ENCODE results near the gene RAB17.

Gene RAB17

GRCh38 chr2:237567276-237568029 lies 23.1 kb downstream of the RAB17 start:
- Histone ChIP-seq H3K4me3 (ENCODE audit: low read depth, low read length) (no peak overlapping the region), H3K9me3 (ENCODE audit: control insufficient read depth, insufficient read depth, low read depth, low read length) (no peaks in the 10 kb centered on the region), H3K27me3 (ENCODE audit: control insufficient read depth, insufficient read depth, low read length) (peaks cover 6% of the 10 kb centered on the region; the same call in 1 of the 2 replicates), H3K27ac (ENCODE audit: low read depth, low read length) (no peak overlapping the region), H3K4me1 (ENCODE audit: control insufficient read depth, insufficient read depth, low read length) (peaks cover 7% of the 10 kb centered on the region), H3K9ac (ENCODE audit: low read length) (no peak overlapping the region), H3K36me3 (ENCODE audit: control insufficient read depth, insufficient read depth, low read length) (no peaks in the 10 kb centered on the region)

- Histone ChIP-seq H3K4me1 (ENCODE audit: control insufficient read depth, insufficient read depth, low read length) (peaks cover under 1% of the 10 kb centered on the region; the same call in 1 of the 2 replicates), H3K27ac (ENCODE audit: low read depth, low read length) (no peak within 1 kb of the TSS), H3K27me3 (ENCODE audit: control insufficient read depth, insufficient read depth, low read length) (peaks cover 6% of the 10 kb centered on the region; the same call in 1 of the 2 replicates), H3K4me3 (ENCODE audit: low read depth, low read length) (no peak within 1 kb of the TSS), H3K9me3 (ENCODE audit: control insufficient read depth, insufficient read depth, low read depth, low read length) (no peaks in the 10 kb centered on the region), H3K36me3 (ENCODE audit: control insufficient read depth, insufficient read depth, low read length) (no peaks in the 10 kb centered on the region), H3K9ac (ENCODE audit: low read length) (no peak within 1 kb of the TSS)
Measured at GRCh38 chr2:237566401-237567235, 23.9 kb downstream of the RAB17 start, which contains the start of gene PRLH. Gene PRLH, plus strand, starts transcription at chr2:237566574. Its CDS starts 0 bp downstream, at chr2:237566574.

- no peaks in the 10 kb centered on the region for H3K9me3 ChIP-seq (ENCODE audit: control insufficient read depth, insufficient read depth, low read depth, low read length)
- H3K27ac ChIP-seq (ENCODE audit: low read depth, low read length), result no peak overlapping the region
- no peaks in the 10 kb centered on the region for H3K36me3 ChIP-seq (ENCODE audit: control insufficient read depth, insufficient read depth, low read length)
- H3K27me3 ChIP-seq (ENCODE audit: control insufficient read depth, insufficient read depth, low read length), result peaks cover 6% of the 10 kb centered on the region; the same call in 1 of the 2 replicates
- H3K4me1 ChIP-seq (ENCODE audit: control insufficient read depth, insufficient read depth, low read length), result no peaks in the 10 kb centered on the region
- H3K9ac ChIP-seq (ENCODE audit: low read length), result no peak overlapping the region
- H3K4me3 ChIP-seq (ENCODE audit: low read depth, low read length), result no peak overlapping the region
Measured at GRCh38 chr2:237565974-237566373, 24.6 kb downstream of the RAB17 start.

GRCh38 chr2:237564526-237565131 lies 25.9 kb downstream of the RAB17 start:
- H3K9ac ChIP-seq (ENCODE audit: low read length), result no peak overlapping the region
- no peak overlapping the region for H3K4me3 ChIP-seq (ENCODE audit: low read depth, low read length)
- peaks cover 6% of the 10 kb centered on the region; the same call in 1 of the 2 replicates for H3K27me3 ChIP-seq (ENCODE audit: control insufficient read depth, insufficient read depth, low read length)
- H3K4me1 ChIP-seq (ENCODE audit: control insufficient read depth, insufficient read depth, low read length), result no peaks in the 10 kb centered on the region
- no peaks in the 10 kb centered on the region for H3K9me3 ChIP-seq (ENCODE audit: control insufficient read depth, insufficient read depth, low read depth, low read length)
- no peak overlapping the region for H3K27ac ChIP-seq (ENCODE audit: low read depth, low read length)
- H3K36me3 ChIP-seq (ENCODE audit: control insufficient read depth, insufficient read depth, low read length), result no peaks in the 10 kb centered on the region

- Histone ChIP-seq H3K27me3 (ENCODE audit: control insufficient read depth, insufficient read depth, low read length) (peaks cover 6% of the 10 kb centered on the region; the same call in 1 of the 2 replicates), H3K36me3 (ENCODE audit: control insufficient read depth, insufficient read depth, low read length) (no peaks in the 10 kb centered on the region), H3K4me3 (ENCODE audit: low read depth, low read length) (no peak overlapping the region), H3K9ac (ENCODE audit: low read length) (no peak overlapping the region), H3K4me1 (ENCODE audit: control insufficient read depth, insufficient read depth, low read length) (no peaks in the 10 kb centered on the region), H3K9me3 (ENCODE audit: control insufficient read depth, insufficient read depth, low read depth, low read length) (no peaks in the 10 kb centered on the region), H3K27ac (ENCODE audit: low read depth, low read length) (no peak overlapping the region)
Measured at GRCh38 chr2:237563816-237564215, 26.7 kb downstream of the RAB17 start.

GRCh38 chr2:237561221-237561620 lies 29.3 kb downstream of the RAB17 start:
- Histone ChIP-seq H3K36me3 (ENCODE audit: control insufficient read depth, insufficient read depth, low read length) (no peaks in the 10 kb centered on the region), H3K9me3 (ENCODE audit: control insufficient read depth, insufficient read depth, low read depth, low read length) (no peaks in the 10 kb centered on the region), H3K27ac (ENCODE audit: low read depth, low read length) (no peak overlapping the region), H3K4me1 (ENCODE audit: control insufficient read depth, insufficient read depth, low read length) (no peaks in the 10 kb centered on the region), H3K9ac (ENCODE audit: low read length) (no peak overlapping the region), H3K27me3 (ENCODE audit: control insufficient read depth, insufficient read depth, low read length) (peaks cover 6% of the 10 kb centered on the region; the same call in 1 of the 2 replicates), H3K4me3 (ENCODE audit: low read depth, low read length) (no peak overlapping the region)

- Histone ChIP-seq H3K4me3 (ENCODE audit: low read depth, low read length) (no peak overlapping the region), H3K9me3 (ENCODE audit: control insufficient read depth, insufficient read depth, low read depth, low read length) (peaks cover 15% of the 10 kb centered on the region), H3K27me3 (ENCODE audit: control insufficient read depth, insufficient read depth, low read length) (no peaks in the 10 kb centered on the region; the same call in 1 of the 2 replicates), H3K9ac (ENCODE audit: low read length) (no peak overlapping the region), H3K36me3 (ENCODE audit: control insufficient read depth, insufficient read depth, low read length) (0 out of 2 replicates have a peak, but pooled peaks cover 4% of the 10 kb centered on the region), H3K27ac (ENCODE audit: low read depth, low read length) (no peak overlapping the region), H3K4me1 (ENCODE audit: control insufficient read depth, insufficient read depth, low read length) (no peaks in the 10 kb centered on the region)
Measured at GRCh38 chr2:237558961-237559641, 31.4 kb downstream of the RAB17 start.

GRCh38 chr2:237557633-237558015 lies 32.9 kb downstream of the RAB17 start:
- H3K36me3 ChIP-seq (ENCODE audit: control insufficient read depth, insufficient read depth, low read length), result 0 out of 2 replicates have a peak, but pooled peaks cover 10% of the 10 kb centered on the region
- no peak overlapping the region for H3K4me3 ChIP-seq (ENCODE audit: low read depth, low read length)

GRCh38 chr2:237556773-237557632 lies 33.5 kb downstream of the RAB17 start:
- H3K4me3 ChIP-seq (ENCODE audit: low read depth, low read length), result no peak overlapping the region
- H3K27me3 ChIP-seq (ENCODE audit: control insufficient read depth, insufficient read depth, low read length), result no peaks in the 10 kb centered on the region; the same call in 1 of the 2 replicates
- 0 out of 2 replicates have a peak, but pooled peaks cover 10% of the 10 kb centered on the region for H3K36me3 ChIP-seq (ENCODE audit: control insufficient read depth, insufficient read depth, low read length)
- no peak overlapping the region for H3K27ac ChIP-seq (ENCODE audit: low read depth, low read length)
- H3K4me1 ChIP-seq (ENCODE audit: control insufficient read depth, insufficient read depth, low read length), result no peaks in the 10 kb centered on the region
- peaks cover 31% of the 10 kb centered on the region for H3K9me3 ChIP-seq (ENCODE audit: control insufficient read depth, insufficient read depth, low read depth, low read length)
- H3K9ac ChIP-seq (ENCODE audit: low read length), result no peak overlapping the region

More at GRCh38 chr2:237557633-237558015, 32.9 kb downstream of the RAB17 start:
- Histone ChIP-seq H3K4me1 (ENCODE audit: control insufficient read depth, insufficient read depth, low read length) (no peaks in the 10 kb centered on the region), H3K9me3 (ENCODE audit: control insufficient read depth, insufficient read depth, low read depth, low read length) (peaks cover 30% of the 10 kb centered on the region), H3K27me3 (ENCODE audit: control insufficient read depth, insufficient read depth, low read length) (no peaks in the 10 kb centered on the region; the same call in 1 of the 2 replicates), H3K27ac (ENCODE audit: low read depth, low read length) (no peak overlapping the region), H3K9ac (ENCODE audit: low read length) (no peak overlapping the region)
